HepG2 (cell line): ENCODE measurements around the gene MYO6.

Source experiments
- CHD4 ChIP-seq: fragments of 200-600 bp; sonication (generic); IDR thresholded peaks from 2 replicates; pipeline ENCODE4 v1.7.0; 2017; ENCODE audit warnings: mild to moderate bottlenecking, low read length, borderline replicate concordance
- IRF2 ChIP-seq: IDR thresholded peaks from 2 replicates; pipeline ENCODE4 v1.6.1; 2018; ENCODE audit warnings: missing genetic modification reagents, missing compliant biosample characterization
- KDM4B ChIP-seq: sonication (generic); formaldehyde crosslinking; IDR thresholded peaks from 2 replicates; pipeline ENCODE4 v1.4.0; 2020; ENCODE audit warnings: missing genetic modification reagents
- MEIS2 ChIP-seq: sonication (generic); formaldehyde crosslinking; IDR thresholded peaks from 2 replicates; pipeline ENCODE4 v1.9.0; 2021; ENCODE audit warnings: mild to moderate bottlenecking, missing genetic modification reagents
- RAD21 ChIP-seq: fragments of 450-650 bp; formaldehyde crosslinking; IDR thresholded peaks from 2 replicates; pipeline ENCODE4 v1.5.0; 2020; ENCODE audit warnings: mild to moderate bottlenecking
- SIN3B ChIP-seq: fragments of 150-350 bp; IDR thresholded peaks from 2 replicates; pipeline ENCODE4 v1.6.1; 2014; ENCODE audit warnings: low read length
- U2AF1 ChIP-seq: fragments of 200-400 bp; formaldehyde crosslinking; optimal IDR thresholded peaks from 2 replicates; pipeline ENCODE3; 2017; ENCODE audit warnings: mild to moderate bottlenecking, low read depth, low read length
- XRCC5 ChIP-seq: fragments of 200-400 bp; formaldehyde crosslinking; optimal IDR thresholded peaks from 2 replicates; pipeline ENCODE3; 2017; ENCODE audit warnings: mild to moderate bottlenecking, low read length
- ZNF335 ChIP-seq: sonication (generic); formaldehyde crosslinking; IDR thresholded peaks from 2 replicates; pipeline ENCODE4 v1.4.0; 2020; ENCODE audit warnings: missing genetic modification reagents
- TF ChIP-seq, protein P1 (sequence below), 2 experiments: fragments of 450-650 bp in 1 of 2; sonication (generic) in 1 of 2; formaldehyde crosslinking; IDR thresholded peaks; 2 replicates each; pipeline versions ENCODE4 v1.5.0 to v1.8.0; 2020 to 2022; ENCODE audit warnings: mild to moderate bottlenecking in 1 of 2, missing genetic modification reagents in 1 of 2
- TF ChIP-seq, protein P2 (sequence below): sonication (generic); formaldehyde crosslinking; IDR thresholded peaks from 2 replicates; pipeline ENCODE4 v1.4.0; 2020; ENCODE audit warnings: missing genetic modification reagents

- TF ChIP-seq SIN3B (no peak), IRF2 (CRISPR knock-in tag) (no peak), CHD4 (no peak), KDM4B (CRISPR knock-in tag) (no peak), ZNF335 (CRISPR knock-in tag) (no peak), XRCC5 (no peak), RAD21 (no peak), MEIS2 (no peak), U2AF1 (no peak)
- TF ChIP-seq, protein P1, sequence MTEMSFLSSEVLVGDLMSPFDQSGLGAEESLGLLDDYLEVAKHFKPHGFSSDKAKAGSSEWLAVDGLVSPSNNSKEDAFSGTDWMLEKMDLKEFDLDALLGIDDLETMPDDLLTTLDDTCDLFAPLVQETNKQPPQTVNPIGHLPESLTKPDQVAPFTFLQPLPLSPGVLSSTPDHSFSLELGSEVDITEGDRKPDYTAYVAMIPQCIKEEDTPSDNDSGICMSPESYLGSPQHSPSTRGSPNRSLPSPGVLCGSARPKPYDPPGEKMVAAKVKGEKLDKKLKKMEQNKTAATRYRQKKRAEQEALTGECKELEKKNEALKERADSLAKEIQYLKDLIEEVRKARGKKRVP (CRISPR knock-in tag; IDR thresholded peaks at IDR 0.05), result no peak
- TF ChIP-seq, protein P2, sequence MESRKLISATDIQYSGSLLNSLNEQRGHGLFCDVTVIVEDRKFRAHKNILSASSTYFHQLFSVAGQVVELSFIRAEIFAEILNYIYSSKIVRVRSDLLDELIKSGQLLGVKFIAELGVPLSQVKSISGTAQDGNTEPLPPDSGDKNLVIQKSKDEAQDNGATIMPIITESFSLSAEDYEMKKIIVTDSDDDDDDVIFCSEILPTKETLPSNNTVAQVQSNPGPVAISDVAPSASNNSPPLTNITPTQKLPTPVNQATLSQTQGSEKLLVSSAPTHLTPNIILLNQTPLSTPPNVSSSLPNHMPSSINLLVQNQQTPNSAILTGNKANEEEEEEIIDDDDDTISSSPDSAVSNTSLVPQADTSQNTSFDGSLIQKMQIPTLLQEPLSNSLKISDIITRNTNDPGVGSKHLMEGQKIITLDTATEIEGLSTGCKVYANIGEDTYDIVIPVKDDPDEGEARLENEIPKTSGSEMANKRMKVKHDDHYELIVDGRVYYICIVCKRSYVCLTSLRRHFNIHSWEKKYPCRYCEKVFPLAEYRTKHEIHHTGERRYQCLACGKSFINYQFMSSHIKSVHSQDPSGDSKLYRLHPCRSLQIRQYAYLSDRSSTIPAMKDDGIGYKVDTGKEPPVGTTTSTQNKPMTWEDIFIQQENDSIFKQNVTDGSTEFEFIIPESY, result no peak
Measured at GRCh38 chr6:75794954-75795739, 46.1 kb downstream of the MYO6 start.
